ENCODE measurements around the gene EIF4B. TPM values are rescaled to one million over a fixed set of nuclear protein-coding genes. Genes with fewer than 3 reads are reported as not detected.
A peak's percentile ranks its signal among the peaks of the same experiment; 100 is the strongest.

Gene EIF4B
- total and polyA plus RNA-seq, 2 donors (not counting 1 experiment from before 2014, with no cell fraction given) = 252 to 674 TPM

GRCh38 chr12:53048780-53049401 lies 42.6 kb downstream of the EIF4B start:
- DNase-seq (no peak), ATAC-seq (ENCODE audit: low read depth) (no peak)
- Histone ChIP-seq H3K79me2 (ENCODE audit: control insufficient read depth, insufficient read depth, low read length) (no peaks in the 10 kb centered on the region), H3K27ac (ENCODE audit: low read length in 2 of 2) (no peak overlapping the region), H4K20me1 (ENCODE audit: control insufficient read depth, insufficient read depth, low read length, poor library complexity, severe bottlenecking) (no peaks in the 10 kb centered on the region), H3K4me1 (ENCODE audit: control insufficient read depth in 2 of 2, insufficient read depth in 2 of 2, low read length in 2 of 2) (peaks cover 18 to 24% of the 10 kb centered on the region in 2 donors), H2AFZ (ENCODE audit: insufficient read depth, low read depth, low read length, poor library complexity, severe bottlenecking) (no peak overlapping the region), H3K9me3 (ENCODE audit: control extremely low read depth in 1 of 3, control insufficient read depth in 2 of 3, insufficient read depth in 1 of 3, low read length in 2 of 3) (no peaks in the 10 kb centered on the region), H3K4me3 (ENCODE audit: control extremely low read depth in 1 of 5, extremely low read depth in 1 of 5, insufficient read depth in 1 of 5, low read depth in 2 of 5, low read length in 4 of 5) (no peak overlapping the region), H3K9ac (ENCODE audit: low read length) (no peak overlapping the region), H3K27me3 (replicated peaks in 1 of 4; ENCODE audit: control extremely low read depth in 1 of 4, control insufficient read depth in 3 of 4, insufficient read depth in 4 of 4, low read length in 3 of 4) (peaks cover 0 to 2% (median 0%) of the 10 kb centered on the region in 4 experiments), H3K4me2 (replicated peaks; ENCODE audit: low read depth, low read length, poor library complexity, severe bottlenecking) (no peak overlapping the region), H3K36me3 (replicated peaks in 1 of 2; ENCODE audit: control extremely low read depth in 1 of 2, control insufficient read depth in 1 of 2, extremely low read depth in 1 of 2, insufficient read depth in 2 of 2, low read length in 1 of 2) (no peaks in the 10 kb centered on the region)
- CTCF ChIA-PET = interaction anchor here (2.0 to 3.2 kb wide), 3 partner anchors 10 to 19 kb away, joined by 7 to 17 read pairs (median 7); no protein-coding TSS in a partner anchor
- H3K9me3 Mint-ChIP-seq (ENCODE audit: insufficient read depth) = no peaks in the 10 kb centered on the region
- peak overlapping the region; percentile 79 for H3K27ac Mint-ChIP-seq
- WGBS (ENCODE audit: insufficient coverage) = 92% methylated on average over 5 of the region's 6 CpGs
- POLR2A ChIA-PET = no interaction called here
- no peaks in the 10 kb centered on the region for H3K27me3 Mint-ChIP-seq
- peaks cover 13% of the 10 kb centered on the region for H3K4me1 Mint-ChIP-seq
- intact Hi-C loops (cut with micrococcal nuclease) = no loop called here
- H3K4me3 Mint-ChIP-seq = peak overlapping the region; percentile 41
- TF ChIP-seq EZH2 (IDR thresholded peaks at IDR 0.05; ENCODE audit: borderline replicate concordance, insufficient read depth, low read depth, low read length, poor library complexity, severe bottlenecking) (no peak), CTCF (IDR thresholded peaks at IDR 0.05) (no peak)

- H3K36me3 ChIP-seq (replicated peaks in 1 of 2; ENCODE audit: control extremely low read depth in 1 of 2, control insufficient read depth in 1 of 2, extremely low read depth in 1 of 2, insufficient read depth in 2 of 2, low read length in 1 of 2) = no peaks in the 10 kb centered on the region
- Mint-ChIP-seq H3K9me3 (ENCODE audit: insufficient read depth) (no peaks in the 10 kb centered on the region), H3K4me1 (peaks cover 18% of the 10 kb centered on the region), H3K4me3 (peak within 1 kb of the TSS; percentile 32), H3K27ac (no peak within 1 kb of the TSS), H3K27me3 (no peaks in the 10 kb centered on the region)
- peaks cover 19 to 29% of the 10 kb centered on the region in 2 donors for H3K4me1 ChIP-seq (ENCODE audit: control insufficient read depth in 2 of 2, insufficient read depth in 2 of 2, low read length in 2 of 2)
- DNase-seq (no peak), ATAC-seq (ENCODE audit: low read depth) (no peak)
- no peaks in the 10 kb centered on the region for H3K9me3 ChIP-seq (ENCODE audit: control extremely low read depth in 1 of 3, control insufficient read depth in 2 of 3, insufficient read depth in 1 of 3, low read length in 2 of 3)
- intact Hi-C loops (cut with micrococcal nuclease) = loop anchor here (5.0 kb wide), 2 partner anchors 48 to 393 kb away; partner anchors contain the start of genes IGFBP6 and PRR13
- 75% methylated on average over 16 of the region's 20 CpGs for WGBS (ENCODE audit: insufficient coverage)
- no peaks in the 10 kb centered on the region for H3K79me2 ChIP-seq (ENCODE audit: control insufficient read depth, insufficient read depth, low read length)
- no peak within 1 kb of the TSS for H3K4me3 ChIP-seq (ENCODE audit: control extremely low read depth in 1 of 5, extremely low read depth in 1 of 5, insufficient read depth in 1 of 5, low read depth in 2 of 5, low read length in 4 of 5)
- ChIA-PET CTCF (interaction anchor here (3.2 kb wide), 1 partner anchor 16 kb away, joined by 17 read pairs; no protein-coding TSS in a partner anchor), POLR2A (no interaction called here)
- no peaks in the 10 kb centered on the region for H4K20me1 ChIP-seq (ENCODE audit: control insufficient read depth, insufficient read depth, low read length, poor library complexity, severe bottlenecking)
- no peak within 1 kb of the TSS for H2AFZ ChIP-seq (ENCODE audit: insufficient read depth, low read depth, low read length, poor library complexity, severe bottlenecking)
- TF ChIP-seq CTCF (IDR thresholded peaks at IDR 0.05) (no peak), EZH2 (IDR thresholded peaks at IDR 0.05; ENCODE audit: borderline replicate concordance, insufficient read depth, low read depth, low read length, poor library complexity, severe bottlenecking) (no peak)
- no peak within 1 kb of the TSS for H3K9ac ChIP-seq (ENCODE audit: low read length)
- peaks cover 0 to 2% (median 0%) of the 10 kb centered on the region in 4 experiments for H3K27me3 ChIP-seq (replicated peaks in 1 of 4; ENCODE audit: control extremely low read depth in 1 of 4, control insufficient read depth in 3 of 4, insufficient read depth in 4 of 4, low read length in 3 of 4)
- H3K4me2 ChIP-seq (replicated peaks; ENCODE audit: low read depth, low read length, poor library complexity, severe bottlenecking) = no peak within 1 kb of the TSS
- no peak within 1 kb of the TSS for H3K27ac ChIP-seq (ENCODE audit: low read length in 2 of 2)
These were observed 43.5 kb downstream of the EIF4B start, which contains the start of gene TNS2 for GRCh38 chr12:53049571-53050318. TSS of gene TNS2 (plus strand) at chr12:53050065. CDS start at chr12:53050186, 121 bp downstream.
